ENCODE measurements around the gene TNRC18. TPM values are rescaled to one million over a fixed set of nuclear protein-coding genes. Genes with fewer than 3 reads are reported as not detected.
A peak's percentile ranks its signal among the peaks of the same experiment; 100 is the strongest.
"Not testable (repeated sequence)": the region's sequence is repeated elsewhere in the genome, so short reads cannot be mapped to it uniquely, and the experiment has no call there.

TNRC18 gene
- total RNA-seq, 1 donor from 2014 or later, result 47.3 TPM

GRCh38 chr7:5284304-5285281 is 139.0 kb downstream of the TNRC18 start:
- Mint-ChIP-seq H3K27me3 (ENCODE audit: low read depth) (peaks cover 10% of the 10 kb centered on the region), H3K4me1 (ENCODE audit: low read depth) (no peaks in the 10 kb centered on the region), H3K36me3 (ENCODE audit: low read depth) (no peaks in the 10 kb centered on the region), H3K27ac (no peak overlapping the region), H3K9me3 (no peaks in the 10 kb centered on the region), H3K4me3 (ENCODE audit: low read depth) (peak overlapping the region; percentile 26)
- no peak for DNase-seq (ENCODE audit: low spot score)
- intact Hi-C loops (cut with micrococcal nuclease), result no loop called here

GRCh38 chr7:5283421-5284303 is 140.0 kb downstream of the TNRC18 start:
- no peaks in the 10 kb centered on the region for H3K36me3 Mint-ChIP-seq (ENCODE audit: low read depth)
- no peak overlapping the region for H3K27ac Mint-ChIP-seq
- intact Hi-C loops (cut with micrococcal nuclease), result no loop called here
- H3K4me1 Mint-ChIP-seq (ENCODE audit: low read depth), result no peaks in the 10 kb centered on the region
- H3K27me3 Mint-ChIP-seq (ENCODE audit: low read depth), result peaks cover 13% of the 10 kb centered on the region
- no peaks in the 10 kb centered on the region for H3K9me3 Mint-ChIP-seq
- no peak for DNase-seq (ENCODE audit: low spot score)
- no peak overlapping the region for H3K4me3 Mint-ChIP-seq (ENCODE audit: low read depth)

- Mint-ChIP-seq H3K9me3 (no peaks in the 10 kb centered on the region), H3K36me3 (ENCODE audit: low read depth) (no peaks in the 10 kb centered on the region), H3K4me1 (ENCODE audit: low read depth) (no peaks in the 10 kb centered on the region), H3K27ac (no peak within 1 kb of the TSS), H3K4me3 (ENCODE audit: low read depth) (no peak within 1 kb of the TSS), H3K27me3 (ENCODE audit: low read depth) (peaks cover 13% of the 10 kb centered on the region)
- DNase-seq (ENCODE audit: low spot score), result no peak
- intact Hi-C loops (cut with micrococcal nuclease), result no loop called here
These were observed 140.9 kb downstream of the TNRC18 start, which contains the start of gene SLC29A4 for GRCh38 chr7:5282543-5283316. Gene SLC29A4 (plus strand): TSS chr7:5282943. CDS start chr7:5287817, 4,874 bp downstream.

- DNase-seq (ENCODE audit: low spot score); H3K4me1 Mint-ChIP-seq (ENCODE audit: low read depth); H3K36me3 Mint-ChIP-seq (ENCODE audit: low read depth); H3K27ac Mint-ChIP-seq; intact Hi-C loops (cut with micrococcal nuclease); H3K9me3 Mint-ChIP-seq: not testable (repeated sequence)
- H3K4me3 Mint-ChIP-seq (ENCODE audit: low read depth), result peak overlapping the region; percentile 17
- peaks cover 13% of the 10 kb centered on the region for H3K27me3 Mint-ChIP-seq (ENCODE audit: low read depth)
These were observed 141.8 kb downstream of the TNRC18 start for GRCh38 chr7:5281598-5282500.

GRCh38 chr7:5279734-5280133 is 143.9 kb downstream of the TNRC18 start:
- no peak for DNase-seq (ENCODE audit: low spot score)
- Mint-ChIP-seq H3K27ac (no peak overlapping the region), H3K4me1 (ENCODE audit: low read depth) (no peaks in the 10 kb centered on the region), H3K36me3 (ENCODE audit: low read depth) (no peaks in the 10 kb centered on the region), H3K9me3 (no peaks in the 10 kb centered on the region), H3K4me3 (ENCODE audit: low read depth) (no peak overlapping the region), H3K27me3 (ENCODE audit: low read depth) (peaks cover 11% of the 10 kb centered on the region)
- intact Hi-C loops (cut with micrococcal nuclease), result no loop called here

- no peak overlapping the region for H3K27ac Mint-ChIP-seq
- intact Hi-C loops (cut with micrococcal nuclease), result no loop called here
- H3K4me3 Mint-ChIP-seq (ENCODE audit: low read depth), result no peak overlapping the region
- no peaks in the 10 kb centered on the region for H3K9me3 Mint-ChIP-seq
- DNase-seq (ENCODE audit: low spot score), result no peak
- H3K36me3 Mint-ChIP-seq (ENCODE audit: low read depth), result no peaks in the 10 kb centered on the region
- no peaks in the 10 kb centered on the region for H3K4me1 Mint-ChIP-seq (ENCODE audit: low read depth)
- H3K27me3 Mint-ChIP-seq (ENCODE audit: low read depth), result peaks cover 9% of the 10 kb centered on the region
These were observed 144.9 kb downstream of the TNRC18 start for GRCh38 chr7:5278766-5279165.

- intact Hi-C loops (cut with micrococcal nuclease), result no loop called here
- Mint-ChIP-seq H3K9me3 (no peaks in the 10 kb centered on the region), H3K4me1 (ENCODE audit: low read depth) (no peaks in the 10 kb centered on the region), H3K27ac (no peak overlapping the region), H3K4me3 (ENCODE audit: low read depth) (no peak overlapping the region), H3K36me3 (ENCODE audit: low read depth) (no peaks in the 10 kb centered on the region), H3K27me3 (ENCODE audit: low read depth) (peaks cover 9% of the 10 kb centered on the region)
- no peak for DNase-seq (ENCODE audit: low spot score)
These were observed 147.0 kb downstream of the TNRC18 start for GRCh38 chr7:5276611-5277010.

- H3K4me3 Mint-ChIP-seq (ENCODE audit: low read depth); H3K27me3 Mint-ChIP-seq (ENCODE audit: low read depth); DNase-seq (ENCODE audit: low spot score); H3K27ac Mint-ChIP-seq; H3K9me3 Mint-ChIP-seq; intact Hi-C loops (cut with micrococcal nuclease); H3K36me3 Mint-ChIP-seq (ENCODE audit: low read depth); H3K4me1 Mint-ChIP-seq (ENCODE audit: low read depth): not testable (repeated sequence)
These were observed 147.5 kb downstream of the TNRC18 start for GRCh38 chr7:5276123-5276522.

- H3K36me3 Mint-ChIP-seq (ENCODE audit: low read depth); H3K4me3 Mint-ChIP-seq (ENCODE audit: low read depth); intact Hi-C loops (cut with micrococcal nuclease); H3K9me3 Mint-ChIP-seq; H3K4me1 Mint-ChIP-seq (ENCODE audit: low read depth); H3K27ac Mint-ChIP-seq; H3K27me3 Mint-ChIP-seq (ENCODE audit: low read depth); DNase-seq (ENCODE audit: low spot score): not testable (repeated sequence)
These were observed 148.1 kb downstream of the TNRC18 start for GRCh38 chr7:5275510-5275909.

- H3K4me3 Mint-ChIP-seq (ENCODE audit: low read depth); DNase-seq (ENCODE audit: low spot score); H3K36me3 Mint-ChIP-seq (ENCODE audit: low read depth); H3K9me3 Mint-ChIP-seq; H3K27ac Mint-ChIP-seq; intact Hi-C loops (cut with micrococcal nuclease); H3K4me1 Mint-ChIP-seq (ENCODE audit: low read depth); H3K27me3 Mint-ChIP-seq (ENCODE audit: low read depth): not testable (repeated sequence)
These were observed 148.6 kb downstream of the TNRC18 start for GRCh38 chr7:5274985-5275431.

GRCh38 chr7:5274441-5274840 is 149.2 kb downstream of the TNRC18 start:
- H3K27ac Mint-ChIP-seq, result no peak overlapping the region
- no peaks in the 10 kb centered on the region for H3K36me3 Mint-ChIP-seq (ENCODE audit: low read depth)
- no peak for DNase-seq (ENCODE audit: low spot score)
- H3K9me3 Mint-ChIP-seq, result no peaks in the 10 kb centered on the region
- no peaks in the 10 kb centered on the region for H3K4me1 Mint-ChIP-seq (ENCODE audit: low read depth)
- H3K4me3 Mint-ChIP-seq (ENCODE audit: low read depth), result no peak overlapping the region
- intact Hi-C loops (cut with micrococcal nuclease), result no loop called here
- peaks cover 6% of the 10 kb centered on the region for H3K27me3 Mint-ChIP-seq (ENCODE audit: low read depth)
